NB4 (cell line): ENCODE results near the gene PAK6.

Source experiments
- DNase-seq: peaks from one replicate; pipeline ENCODE4 v3.0.0; 2010; ENCODE audit warnings: low read depth
- H3K4me3 ChIP-seq: one replicate; pipeline ENCODE4 v1.5.1; 2011; ENCODE audit warnings: mild to moderate bottlenecking, low read depth, low read length, moderate library complexity
- MYC ChIP-seq: IDR thresholded peaks from 2 replicates; pipeline ENCODE4 v1.6.1; 2011; ENCODE audit warnings: low read depth, low read length
- POLR2A ChIP-seq: IDR thresholded peaks from 2 replicates; pipeline ENCODE4 v1.6.1; 2011; ENCODE audit warnings: mild to moderate bottlenecking; ENCODE audit not compliant: insufficient read length; ENCODE audit errors: extremely low read depth
- TF ChIP-seq, protein P1 (sequence below): IDR thresholded peaks from one replicate; pipeline ENCODE4 v1.5.1; 2012; ENCODE audit warnings: low read depth, low read length
- TF ChIP-seq, protein P2 (sequence below): IDR thresholded peaks from 2 replicates; pipeline ENCODE4 v1.6.1; 2011; ENCODE audit warnings: low read depth, low read length

PAK6 gene

DNA sequence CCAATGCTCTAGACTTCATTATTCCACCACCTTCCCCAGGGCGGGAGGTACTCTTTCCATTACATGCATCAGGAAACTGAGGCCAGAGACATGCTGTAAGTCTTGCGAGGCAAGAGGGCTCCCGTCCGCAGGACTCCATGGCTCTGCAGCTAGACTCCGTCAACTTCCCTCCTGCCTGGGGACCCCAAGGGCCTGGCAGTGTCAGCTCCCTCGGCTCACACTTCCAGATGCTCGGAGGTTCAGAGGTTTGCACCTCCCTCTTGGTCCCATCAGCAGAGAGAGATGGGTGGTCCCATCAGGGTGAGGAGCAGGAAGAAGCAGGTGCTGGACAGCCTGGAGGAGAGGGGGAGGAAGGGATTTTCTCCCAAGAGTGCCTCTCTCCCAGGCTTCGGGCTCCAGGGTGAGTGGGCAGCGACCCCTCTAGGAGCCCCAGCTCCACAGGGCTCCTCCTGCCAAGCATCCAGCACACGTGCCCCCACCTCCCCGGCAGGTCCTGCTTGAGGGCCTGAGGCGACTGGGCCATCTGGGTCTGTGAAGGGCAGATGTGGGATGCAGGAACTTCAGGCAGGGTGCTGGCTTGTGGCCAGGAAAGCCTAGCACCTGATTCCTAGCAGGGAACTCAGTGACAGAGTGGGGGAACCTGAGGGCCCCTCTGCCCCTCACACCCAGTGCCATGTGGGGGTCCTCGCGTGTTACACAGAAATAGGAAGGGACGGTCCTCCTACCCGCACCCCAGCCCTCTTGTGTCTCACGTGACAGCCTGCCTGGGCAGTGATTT lies 9.3 kb downstream of the PAK6 start:
- no peak overlapping the region for H3K4me3 ChIP-seq
- no peak for DNase-seq
- no peak for TF ChIP-seq POLR2A
- TF ChIP-seq MYC = no peak
- TF ChIP-seq, protein P1, sequence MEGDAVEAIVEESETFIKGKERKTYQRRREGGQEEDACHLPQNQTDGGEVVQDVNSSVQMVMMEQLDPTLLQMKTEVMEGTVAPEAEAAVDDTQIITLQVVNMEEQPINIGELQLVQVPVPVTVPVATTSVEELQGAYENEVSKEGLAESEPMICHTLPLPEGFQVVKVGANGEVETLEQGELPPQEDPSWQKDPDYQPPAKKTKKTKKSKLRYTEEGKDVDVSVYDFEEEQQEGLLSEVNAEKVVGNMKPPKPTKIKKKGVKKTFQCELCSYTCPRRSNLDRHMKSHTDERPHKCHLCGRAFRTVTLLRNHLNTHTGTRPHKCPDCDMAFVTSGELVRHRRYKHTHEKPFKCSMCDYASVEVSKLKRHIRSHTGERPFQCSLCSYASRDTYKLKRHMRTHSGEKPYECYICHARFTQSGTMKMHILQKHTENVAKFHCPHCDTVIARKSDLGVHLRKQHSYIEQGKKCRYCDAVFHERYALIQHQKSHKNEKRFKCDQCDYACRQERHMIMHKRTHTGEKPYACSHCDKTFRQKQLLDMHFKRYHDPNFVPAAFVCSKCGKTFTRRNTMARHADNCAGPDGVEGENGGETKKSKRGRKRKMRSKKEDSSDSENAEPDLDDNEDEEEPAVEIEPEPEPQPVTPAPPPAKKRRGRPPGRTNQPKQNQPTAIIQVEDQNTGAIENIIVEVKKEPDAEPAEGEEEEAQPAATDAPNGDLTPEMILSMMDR = no peak
- TF ChIP-seq, protein P2, sequence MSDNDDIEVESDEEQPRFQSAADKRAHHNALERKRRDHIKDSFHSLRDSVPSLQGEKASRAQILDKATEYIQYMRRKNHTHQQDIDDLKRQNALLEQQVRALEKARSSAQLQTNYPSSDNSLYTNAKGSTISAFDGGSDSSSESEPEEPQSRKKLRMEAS = no peak

DNA sequence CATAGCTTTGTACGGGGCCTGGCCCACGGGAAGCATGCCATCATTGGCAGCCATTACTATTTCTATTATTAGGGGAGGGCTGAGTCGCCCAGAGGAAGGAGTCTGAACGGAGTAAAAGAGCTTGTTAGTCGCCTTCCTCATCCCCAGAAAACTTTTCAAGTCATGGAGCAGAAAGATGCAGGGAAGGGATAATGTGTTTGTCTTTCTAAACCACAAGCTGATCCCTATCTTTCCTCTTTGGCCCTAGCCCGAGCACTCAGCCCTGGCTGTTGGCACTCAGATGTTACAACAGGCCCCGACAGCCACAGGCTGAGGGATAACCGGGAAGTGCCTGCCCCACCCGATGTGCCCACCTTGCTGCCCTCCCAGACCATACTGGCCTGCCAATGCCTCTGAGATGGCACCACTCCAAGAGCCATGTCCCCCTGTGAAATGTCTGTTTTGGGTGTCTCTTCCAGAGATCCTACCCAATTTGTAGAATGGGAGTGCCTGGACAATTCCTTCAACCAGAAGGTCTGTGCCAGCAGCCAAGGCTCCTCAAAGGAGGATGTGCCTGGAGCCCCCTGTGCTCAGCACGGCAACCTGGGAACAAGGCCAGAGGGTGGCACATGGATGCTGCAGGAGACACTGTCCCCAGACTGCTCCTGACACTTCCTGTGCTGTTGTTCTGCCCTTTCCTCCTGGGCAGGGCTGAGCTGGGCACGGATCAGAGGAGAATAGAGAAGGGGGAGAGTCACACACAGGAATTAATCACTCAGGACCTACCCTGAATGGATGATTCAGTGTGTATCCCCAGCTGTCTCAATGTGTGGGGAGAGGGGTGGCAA lies 10.8 kb downstream of the PAK6 start:
- H3K4me3 ChIP-seq = no peak overlapping the region
- DNase-seq = no peak
- TF ChIP-seq, protein P2 = no peak
- TF ChIP-seq POLR2A (no peak), MYC (no peak)
- TF ChIP-seq, protein P1 = no peak

DNA sequence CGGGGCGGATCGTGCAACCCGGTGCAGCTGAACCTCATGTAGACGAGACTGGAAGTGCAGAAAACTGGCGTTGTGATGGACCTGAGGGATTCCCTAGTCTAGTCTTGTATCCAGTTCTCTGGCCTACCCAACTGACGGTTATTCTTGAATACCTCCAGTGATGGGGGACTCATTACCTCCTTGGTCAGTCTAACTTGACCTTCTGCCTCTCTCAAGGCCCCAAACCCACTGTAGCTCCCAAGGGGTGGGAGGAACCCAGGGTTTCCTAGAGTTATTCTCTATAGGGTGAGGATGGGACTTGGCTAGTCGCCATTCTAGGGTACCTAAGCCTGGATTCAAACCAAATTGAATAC lies 11.4 kb downstream of the PAK6 start:
- TF ChIP-seq, protein P2 = no peak
- TF ChIP-seq, protein P1 = no peak
- TF ChIP-seq MYC = no peak
- no peak for TF ChIP-seq POLR2A
- DNase-seq = no peak
- no peak overlapping the region for H3K4me3 ChIP-seq

DNA sequence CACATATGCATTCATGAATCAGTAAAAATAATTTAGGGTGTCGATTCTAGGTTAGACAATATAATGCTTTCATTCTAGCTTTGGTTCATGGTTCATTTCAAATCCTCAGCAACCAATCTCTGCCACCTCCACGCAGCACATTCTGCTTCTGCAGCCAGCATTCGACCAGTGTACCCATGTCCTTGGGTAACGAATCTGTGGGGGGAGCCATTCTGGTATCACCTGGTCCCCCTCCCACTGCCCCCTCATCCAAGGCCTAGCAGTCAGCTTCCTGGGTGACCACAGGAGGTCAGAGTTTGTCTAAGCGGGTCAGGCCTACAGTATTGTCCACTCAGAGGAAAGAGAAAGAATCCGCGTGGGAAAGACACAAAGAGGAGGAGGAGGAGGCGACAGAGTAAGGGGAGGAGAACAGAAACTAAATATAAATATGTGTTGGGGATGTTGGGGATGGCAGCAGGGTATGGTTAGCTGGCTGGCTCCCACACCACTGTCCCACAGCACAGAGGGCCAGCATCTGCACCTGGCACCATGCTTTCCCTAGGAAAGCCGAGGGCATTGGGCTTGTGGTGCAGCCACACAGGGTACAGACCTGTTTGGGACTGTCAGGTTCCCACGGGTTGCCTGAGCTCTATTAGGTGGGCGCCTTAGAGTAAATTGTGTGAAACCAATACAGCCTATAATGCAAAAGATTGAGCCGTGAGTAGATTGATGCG lies 12.1 kb downstream of the PAK6 start:
- TF ChIP-seq, protein P2 = no peak
- TF ChIP-seq, protein P1 = no peak
- no peak for TF ChIP-seq POLR2A
- TF ChIP-seq MYC = no peak
- no peak overlapping the region for H3K4me3 ChIP-seq
- no peak for DNase-seq

DNA sequence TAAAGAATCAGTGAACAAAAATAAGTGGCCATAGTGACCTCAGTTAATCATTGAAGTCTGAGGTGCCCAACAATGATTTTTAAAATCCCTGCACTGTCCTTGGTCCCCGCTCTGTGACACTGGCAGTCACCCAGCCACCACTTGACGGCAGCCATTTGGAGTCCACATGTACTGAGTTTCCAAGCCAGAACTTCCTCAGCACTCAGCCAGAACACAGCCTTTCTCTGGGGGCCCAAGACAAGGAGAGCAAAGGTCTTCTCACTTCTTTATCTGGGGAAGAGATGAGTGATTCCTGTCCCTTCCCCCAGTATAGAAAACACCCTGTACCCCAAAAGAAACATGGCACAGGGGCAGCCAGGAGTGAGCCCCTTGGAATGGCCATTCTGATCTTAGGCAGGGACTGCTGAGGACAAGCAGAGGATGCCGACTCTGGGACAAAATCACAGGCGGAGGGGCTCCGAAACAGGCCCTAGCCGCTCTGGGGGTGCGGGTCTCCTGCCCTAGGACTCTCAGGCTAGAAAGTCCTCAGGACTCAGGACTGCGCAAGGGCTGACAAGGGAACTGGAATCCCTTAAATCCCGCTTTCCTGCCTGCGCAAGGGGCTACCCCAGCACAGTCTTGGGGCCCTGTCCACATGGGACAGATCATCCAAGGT lies 12.8 kb downstream of the PAK6 start:
- no peak for DNase-seq

More for the DNA sequence above, 12.8 kb downstream of the PAK6 start:
- TF ChIP-seq, protein P1 = no peak
- no peak for TF ChIP-seq POLR2A
- TF ChIP-seq, protein P2 = no peak
- TF ChIP-seq MYC = no peak
- no peak overlapping the region for H3K4me3 ChIP-seq
